ENCODE results near the gene MPHOSPH9.

DNA sequence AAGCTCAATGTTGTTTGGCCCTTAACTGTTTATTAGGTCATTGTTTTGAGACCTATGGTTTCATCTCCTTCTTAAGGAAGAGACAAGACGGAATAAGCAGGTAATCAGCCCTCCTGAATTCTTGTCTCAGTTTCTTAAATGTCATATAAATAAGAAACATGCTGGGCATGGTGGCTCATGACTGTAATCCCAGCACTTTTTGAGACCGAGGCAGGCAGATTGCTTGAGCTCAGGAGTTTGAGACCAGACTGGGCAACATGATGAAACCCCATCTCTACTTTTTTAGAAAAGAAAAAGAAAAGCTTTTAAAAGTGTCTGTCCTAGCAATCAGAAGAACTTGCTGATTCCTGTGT lies 5.4 kb upstream of the MPHOSPH9 start:
- TF ChIP-seq, protein P1, sequence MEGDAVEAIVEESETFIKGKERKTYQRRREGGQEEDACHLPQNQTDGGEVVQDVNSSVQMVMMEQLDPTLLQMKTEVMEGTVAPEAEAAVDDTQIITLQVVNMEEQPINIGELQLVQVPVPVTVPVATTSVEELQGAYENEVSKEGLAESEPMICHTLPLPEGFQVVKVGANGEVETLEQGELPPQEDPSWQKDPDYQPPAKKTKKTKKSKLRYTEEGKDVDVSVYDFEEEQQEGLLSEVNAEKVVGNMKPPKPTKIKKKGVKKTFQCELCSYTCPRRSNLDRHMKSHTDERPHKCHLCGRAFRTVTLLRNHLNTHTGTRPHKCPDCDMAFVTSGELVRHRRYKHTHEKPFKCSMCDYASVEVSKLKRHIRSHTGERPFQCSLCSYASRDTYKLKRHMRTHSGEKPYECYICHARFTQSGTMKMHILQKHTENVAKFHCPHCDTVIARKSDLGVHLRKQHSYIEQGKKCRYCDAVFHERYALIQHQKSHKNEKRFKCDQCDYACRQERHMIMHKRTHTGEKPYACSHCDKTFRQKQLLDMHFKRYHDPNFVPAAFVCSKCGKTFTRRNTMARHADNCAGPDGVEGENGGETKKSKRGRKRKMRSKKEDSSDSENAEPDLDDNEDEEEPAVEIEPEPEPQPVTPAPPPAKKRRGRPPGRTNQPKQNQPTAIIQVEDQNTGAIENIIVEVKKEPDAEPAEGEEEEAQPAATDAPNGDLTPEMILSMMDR (IDR thresholded peaks at IDR 0.05), result no peak
- no peak for TF ChIP-seq POLR2A (IDR thresholded peaks at IDR 0.05)

Measured in lower leg skin (tissue), 3 donors.